ENCODE measurements around the gene ZGLP1.

The ZGLP1 gene

DNA sequence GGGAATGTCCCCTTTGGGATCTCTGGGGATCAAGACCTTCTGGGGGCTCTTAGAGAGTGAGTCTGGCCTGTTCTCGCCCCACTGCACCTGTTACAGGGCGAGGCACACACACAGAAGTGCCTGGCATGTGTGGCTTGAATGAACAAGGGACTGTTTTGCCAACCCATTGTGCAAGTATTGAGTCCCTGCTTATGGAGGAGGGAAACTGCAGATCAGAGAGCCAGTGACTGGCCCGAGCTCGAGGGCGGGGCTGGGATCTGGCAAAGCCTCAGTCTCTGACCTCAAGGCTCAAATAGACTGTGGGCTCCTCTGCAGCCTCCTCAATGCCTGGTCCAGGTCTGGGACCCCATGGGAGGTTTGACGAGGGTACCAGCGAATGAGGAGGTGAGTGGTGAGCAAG, 18.2 kb upstream of the ZGLP1 start:
- no peak for DNase-seq (ENCODE audit: low read depth)

DNA sequence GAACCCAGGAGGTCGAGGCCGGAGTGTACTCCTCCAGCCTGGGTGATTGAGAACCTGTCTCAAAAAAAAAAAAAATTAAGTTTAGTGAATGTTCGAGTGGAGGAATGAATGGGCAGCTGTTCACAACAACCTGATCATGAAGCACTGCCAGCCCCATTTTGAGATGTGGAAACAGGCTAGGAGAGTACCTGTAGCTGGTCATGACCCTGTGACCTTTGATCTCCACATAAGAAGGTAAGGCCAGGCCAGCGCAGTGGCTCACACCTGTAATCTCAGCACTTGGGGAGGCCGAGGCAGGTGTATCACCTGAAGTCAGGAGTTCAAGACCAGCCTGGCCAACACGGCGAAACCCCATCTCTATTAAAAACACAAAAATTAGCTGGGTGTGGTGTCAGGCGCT, 16.1 kb upstream of the ZGLP1 start:
- DNase-seq (ENCODE audit: low read depth), result no peak

DNA sequence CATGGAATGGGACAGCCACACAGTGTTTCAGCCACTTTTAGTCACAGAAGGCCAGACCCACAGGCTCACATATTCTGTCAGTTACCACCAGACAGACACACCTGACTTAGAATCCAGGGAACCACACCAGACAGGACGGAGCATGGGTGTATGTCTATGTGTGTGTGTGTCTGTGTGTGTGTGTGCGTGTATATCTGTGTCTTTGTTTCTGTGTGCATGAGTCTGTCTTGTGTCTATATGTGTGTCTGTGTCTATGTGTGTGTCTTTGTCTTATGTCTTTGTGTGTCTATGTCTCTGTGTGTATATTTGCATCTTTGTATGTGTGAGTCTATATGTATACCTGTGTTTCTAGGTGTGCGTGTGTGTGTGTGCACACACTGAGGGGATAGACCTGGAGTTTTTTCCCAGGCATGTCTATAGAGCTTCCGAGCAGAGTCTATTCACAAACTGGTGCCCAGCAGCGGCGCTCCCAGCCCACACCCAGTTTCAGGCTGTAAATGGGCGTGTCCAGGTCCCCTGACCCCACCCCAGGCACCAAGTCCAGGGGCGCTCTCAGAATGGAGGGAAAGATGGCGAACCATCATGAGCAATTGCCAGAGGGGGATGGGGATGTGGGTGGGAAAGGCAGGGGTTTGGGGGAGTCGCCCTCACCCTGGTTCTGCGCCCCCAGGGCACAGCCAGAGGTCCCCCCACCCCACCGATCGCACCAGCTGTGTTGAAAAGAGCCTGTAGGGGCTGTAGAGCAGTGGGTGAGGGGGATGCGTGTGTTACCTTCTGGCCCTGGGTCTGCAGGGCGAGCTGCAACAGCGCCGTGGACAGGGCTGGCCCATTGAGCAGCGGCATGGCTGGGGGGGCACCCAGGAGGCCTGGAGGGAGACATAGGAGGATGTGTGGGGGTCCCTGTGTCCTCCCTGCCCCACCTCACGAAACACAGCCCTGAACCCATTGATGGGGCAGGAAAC, 12.5 kb upstream of the ZGLP1 start:
- DNase-seq (ENCODE audit: low read depth), result no peak

DNA sequence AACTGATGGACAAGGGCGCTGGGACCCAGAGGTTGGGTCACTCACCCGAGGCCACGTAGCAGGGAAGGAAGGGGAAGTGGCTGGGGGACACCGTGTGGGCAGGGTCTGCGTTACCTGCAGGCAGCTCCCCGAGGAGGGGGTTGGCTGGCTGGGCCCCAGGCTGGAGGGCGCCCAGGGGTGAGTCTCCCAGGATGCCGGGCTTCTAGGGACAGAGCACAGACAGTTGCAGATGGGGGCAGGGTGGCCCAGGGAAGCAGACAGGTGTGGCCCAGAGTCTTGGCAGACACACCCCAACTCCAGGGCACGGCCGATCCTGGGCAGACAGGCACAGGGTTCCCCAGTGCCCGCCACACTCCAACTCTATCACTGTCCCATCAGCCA, 11.8 kb upstream of the ZGLP1 start:
- DNase-seq (ENCODE audit: low read depth), result no peak

DNA sequence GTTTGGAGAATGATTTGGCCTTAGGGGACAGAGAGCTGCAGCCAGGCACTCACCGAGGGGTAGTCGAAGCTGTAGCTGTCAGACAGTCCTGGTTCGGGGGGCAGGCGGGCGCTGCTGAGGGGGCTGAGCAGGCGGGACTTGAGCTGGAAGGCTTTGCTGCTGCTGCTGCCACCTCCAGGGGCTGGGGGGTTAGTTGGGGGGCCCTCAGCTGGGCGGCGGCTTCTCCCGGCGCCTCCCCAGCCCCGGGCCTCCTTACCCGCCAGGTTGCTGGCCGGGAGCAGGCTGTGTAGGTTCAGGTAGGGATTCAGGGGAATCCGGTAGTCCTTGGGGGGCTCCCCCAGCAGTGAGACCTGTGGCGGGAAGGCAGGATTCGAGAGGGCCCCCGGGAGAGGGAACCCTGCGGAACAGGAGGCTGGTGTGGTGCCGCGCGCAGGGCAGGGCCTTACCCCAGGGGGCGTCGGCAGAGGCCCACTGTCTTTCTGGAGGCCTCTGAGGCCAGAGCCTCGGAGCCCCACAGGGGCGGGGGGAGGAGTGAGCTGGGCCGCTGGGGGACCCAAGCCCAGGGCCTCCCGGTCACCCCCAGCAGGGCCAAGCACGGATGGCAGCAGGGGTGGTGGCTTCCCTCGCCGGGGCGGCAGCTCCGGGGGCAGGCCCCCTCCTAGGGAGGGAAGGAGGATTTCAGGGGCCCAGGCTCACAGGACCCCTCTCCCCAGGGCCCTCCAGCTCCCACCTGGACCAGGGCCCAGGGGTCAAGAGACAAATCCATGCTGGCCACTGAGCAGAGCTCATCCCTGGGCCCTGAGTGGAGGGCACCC, 11.2 kb upstream of the ZGLP1 start:
- no peak for DNase-seq (ENCODE audit: low read depth)

DNA sequence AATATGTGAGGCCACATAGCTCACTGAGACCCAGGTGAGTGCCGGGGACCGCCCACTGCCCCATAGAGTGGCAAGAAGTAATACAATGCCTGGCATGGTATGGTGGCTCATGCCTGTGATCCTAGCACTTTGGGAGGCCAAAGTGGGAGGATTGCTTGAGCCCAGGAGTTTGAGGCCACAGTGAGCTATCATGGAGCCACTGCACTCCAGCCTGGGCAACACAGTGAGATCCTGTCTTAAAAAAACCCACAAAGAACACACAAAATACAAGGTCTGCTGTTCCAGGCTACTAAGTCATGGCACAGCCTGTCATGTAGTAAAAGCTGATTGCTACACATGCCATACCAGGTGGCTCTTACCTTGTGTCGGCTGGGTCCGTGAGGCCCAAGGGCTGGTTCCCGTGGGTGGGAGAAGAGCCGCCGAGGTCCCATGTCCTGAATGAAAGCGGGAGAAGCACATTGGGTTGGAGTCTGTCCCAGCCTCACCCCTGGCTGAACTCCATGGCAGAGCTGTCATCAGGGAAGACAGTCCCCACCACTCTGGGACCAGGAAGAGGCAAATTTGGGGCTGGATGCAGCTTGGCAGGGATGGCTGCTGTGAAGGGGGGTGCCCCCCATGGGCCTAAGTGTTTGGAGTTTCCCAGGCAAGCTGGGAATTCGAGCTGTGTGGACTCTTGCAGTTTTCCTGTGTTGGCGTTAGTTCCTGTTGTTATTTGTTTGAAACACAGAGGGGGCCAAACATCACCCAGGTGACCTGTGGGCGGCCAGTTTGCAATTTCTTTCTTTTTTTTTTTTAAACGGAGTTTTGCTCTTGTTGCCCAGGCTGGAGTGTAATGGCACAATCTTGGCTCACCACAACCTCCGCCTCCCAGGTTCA, 9.4 kb upstream of the ZGLP1 start:
- DNase-seq (ENCODE audit: low read depth), result no peak

DNA sequence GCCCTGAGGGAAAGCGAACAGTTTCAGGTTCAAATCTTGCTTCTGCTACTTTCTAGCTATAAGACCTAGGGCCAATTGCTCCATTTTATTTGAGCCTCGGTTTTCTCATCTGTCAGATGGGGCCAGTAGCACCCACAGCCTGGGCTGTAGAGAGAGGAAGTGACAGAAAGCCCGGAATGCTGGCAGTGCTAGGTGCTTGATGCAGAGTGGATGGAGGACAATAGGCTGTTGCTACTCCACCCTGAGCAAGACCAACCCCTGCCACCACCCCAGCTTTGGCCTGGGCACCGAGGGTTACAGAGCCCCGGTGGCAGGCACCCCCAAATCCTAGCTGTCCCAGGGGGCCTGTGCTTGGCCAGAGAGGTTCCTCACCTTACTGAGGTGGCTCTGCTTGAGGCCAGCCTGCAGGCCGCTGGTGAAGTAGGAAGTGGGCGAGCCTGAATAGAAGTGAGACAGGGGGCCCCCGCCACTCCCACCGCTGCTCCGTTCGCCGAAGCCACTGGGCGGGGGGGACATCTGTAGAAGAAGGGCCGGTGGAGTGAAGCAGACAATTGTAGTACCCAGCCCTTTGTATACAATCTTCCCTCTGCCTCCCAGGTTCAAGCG, 8.3 kb upstream of the ZGLP1 start:
- DNase-seq (ENCODE audit: low read depth), result no peak

DNA sequence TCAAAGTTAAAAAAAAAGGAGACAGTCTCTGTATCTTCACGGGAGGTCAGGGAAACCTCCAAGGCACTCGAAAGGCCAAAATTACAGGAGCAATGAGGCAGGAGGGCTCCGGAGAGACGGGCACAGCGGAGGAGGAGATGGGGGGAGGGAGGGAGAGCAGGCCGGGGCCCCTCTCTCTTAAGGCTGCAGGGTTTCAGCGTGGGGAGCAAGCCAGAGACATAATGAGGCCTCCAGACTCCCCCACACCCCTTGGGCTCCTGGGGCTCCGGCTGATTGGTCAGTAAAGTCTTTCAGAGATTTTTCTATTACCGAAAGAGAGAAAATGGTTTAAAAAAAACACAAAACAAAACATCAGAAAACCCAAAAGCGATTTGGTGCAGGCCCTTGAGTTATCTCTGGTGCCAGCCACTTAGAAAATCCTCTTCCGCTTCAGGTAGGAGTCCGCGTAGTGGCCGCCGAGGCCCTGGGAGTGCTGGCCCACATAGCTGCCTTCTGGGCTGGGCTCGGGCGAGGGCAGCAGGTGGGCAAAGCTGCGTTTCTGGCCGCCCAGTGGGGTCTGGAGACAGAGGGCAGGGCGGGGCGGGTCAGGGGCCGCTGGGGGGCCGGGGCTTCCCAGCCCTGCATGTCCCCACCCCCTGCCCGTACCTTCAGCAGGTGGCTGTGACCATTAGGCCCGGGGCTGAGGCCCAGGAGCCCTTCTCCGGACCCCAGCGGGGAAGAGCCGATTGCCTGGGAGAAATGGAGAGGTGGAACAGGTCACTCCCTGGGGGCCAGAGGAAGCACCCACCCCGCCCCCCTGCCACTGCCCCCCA, 7.6 kb upstream of the ZGLP1 start:
- no peak for DNase-seq (ENCODE audit: low read depth)

DNA sequence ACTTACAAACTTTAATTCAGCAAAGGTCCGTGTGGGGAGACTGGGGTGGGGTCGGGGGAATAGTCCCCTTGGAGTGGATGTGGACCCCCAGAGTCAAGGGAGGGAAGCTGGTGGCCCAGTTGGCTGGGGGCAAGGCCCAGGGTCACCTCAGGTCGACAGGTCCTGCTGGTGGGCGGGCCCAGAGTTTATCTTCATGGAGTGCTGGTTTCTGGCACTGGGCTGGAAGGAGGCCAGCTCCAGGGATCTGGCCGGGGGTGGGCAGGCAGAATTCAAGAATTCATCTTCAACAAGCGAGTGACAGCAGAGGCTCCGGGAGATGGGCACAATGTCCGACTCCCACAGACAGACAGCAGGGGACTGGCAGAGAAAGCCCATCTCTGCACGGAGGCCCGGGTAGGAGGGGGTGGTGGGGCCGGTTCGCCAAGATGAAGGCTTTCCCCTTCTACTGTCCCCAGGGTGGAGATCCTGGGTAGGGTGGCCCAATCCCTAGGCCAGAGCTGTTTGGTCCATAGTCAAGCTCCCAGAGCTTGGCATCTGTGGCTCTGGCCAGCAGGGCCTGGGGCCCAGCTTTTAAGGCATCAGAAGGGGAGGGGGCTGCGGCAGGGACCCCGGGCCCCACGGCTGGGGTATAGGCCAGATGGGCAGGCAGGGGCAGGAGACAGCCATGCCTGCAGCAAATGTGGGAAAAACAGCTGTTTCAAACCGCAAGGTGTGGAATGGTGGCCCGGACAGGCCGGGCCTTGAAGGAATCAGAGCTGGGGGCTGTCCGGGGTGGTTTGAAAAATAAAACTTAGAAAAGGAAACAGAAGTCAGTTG, 6.8 kb upstream of the ZGLP1 start:
- DNase-seq (ENCODE audit: low read depth), result no peak

DNA sequence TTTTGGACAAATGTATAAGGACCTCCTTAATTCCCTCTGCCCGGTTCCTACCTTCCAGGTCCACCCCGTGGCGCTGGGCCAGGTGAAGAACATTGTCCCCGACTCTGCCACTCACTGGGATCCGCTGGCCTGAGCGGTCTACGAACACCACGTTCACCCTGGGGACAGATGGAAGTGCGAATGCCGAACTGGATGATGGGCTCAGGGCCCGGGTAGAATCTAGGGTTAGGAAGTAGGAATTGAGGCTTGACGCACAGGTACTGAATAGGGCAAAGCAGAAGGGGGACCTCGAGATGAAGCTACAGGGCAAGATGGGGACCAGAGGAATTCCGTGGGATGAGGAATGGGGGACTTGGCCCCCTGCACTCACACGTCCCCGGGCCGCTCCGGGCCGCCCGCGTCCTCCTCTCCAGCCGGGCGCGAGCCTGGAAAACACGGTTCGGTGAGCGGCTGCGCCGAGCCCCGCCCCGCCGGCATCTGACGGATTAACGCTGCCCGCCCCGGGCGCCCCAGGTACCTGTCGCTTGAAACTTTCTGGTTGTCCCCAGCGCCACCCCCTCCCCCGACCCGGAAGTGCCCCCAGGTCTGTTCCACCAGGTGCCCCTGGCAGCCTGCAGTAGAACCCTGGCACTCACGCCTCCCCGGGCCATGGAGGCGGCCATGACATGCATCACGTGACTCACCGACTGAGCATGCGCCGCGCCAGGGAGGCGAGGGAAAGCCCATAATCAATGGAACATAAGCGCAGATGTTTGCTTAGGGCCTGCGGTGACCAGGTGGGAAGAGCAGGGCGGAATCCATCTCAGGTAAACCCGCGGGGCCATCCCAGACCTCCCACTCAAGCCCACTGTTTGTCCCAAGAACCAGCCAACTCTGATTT, 6.0 kb upstream of the ZGLP1 start, which contains the start of gene FDX2:
Gene FDX2 (minus strand): TSS at position 681 of the 880 bp plus-strand sequence. CDS start 19 bp downstream, at position 662.
- DNase-seq (ENCODE audit: low read depth), result peak; percentile 88

DNA sequence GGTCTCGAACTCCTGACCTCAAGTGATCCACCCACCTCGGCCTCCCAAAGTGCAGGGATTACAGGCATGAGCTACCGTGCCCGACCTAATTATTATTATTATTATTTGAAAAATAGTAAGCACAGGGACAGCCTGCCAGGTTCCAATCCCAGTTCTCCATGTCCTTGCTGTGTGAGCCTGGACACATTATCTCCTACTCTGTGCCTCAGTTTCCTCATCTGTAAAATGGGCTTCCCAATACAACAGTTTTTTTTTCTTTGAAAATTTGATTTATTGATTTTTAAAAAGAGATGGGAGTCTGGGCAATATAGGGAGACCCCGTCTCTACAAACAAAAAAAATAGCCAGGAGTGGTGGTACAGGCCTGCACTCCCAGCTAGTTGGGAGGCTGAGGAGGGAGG, 3.3 kb downstream of the ZGLP1 start:
- no peak for DNase-seq (ENCODE audit: low read depth)

DNA sequence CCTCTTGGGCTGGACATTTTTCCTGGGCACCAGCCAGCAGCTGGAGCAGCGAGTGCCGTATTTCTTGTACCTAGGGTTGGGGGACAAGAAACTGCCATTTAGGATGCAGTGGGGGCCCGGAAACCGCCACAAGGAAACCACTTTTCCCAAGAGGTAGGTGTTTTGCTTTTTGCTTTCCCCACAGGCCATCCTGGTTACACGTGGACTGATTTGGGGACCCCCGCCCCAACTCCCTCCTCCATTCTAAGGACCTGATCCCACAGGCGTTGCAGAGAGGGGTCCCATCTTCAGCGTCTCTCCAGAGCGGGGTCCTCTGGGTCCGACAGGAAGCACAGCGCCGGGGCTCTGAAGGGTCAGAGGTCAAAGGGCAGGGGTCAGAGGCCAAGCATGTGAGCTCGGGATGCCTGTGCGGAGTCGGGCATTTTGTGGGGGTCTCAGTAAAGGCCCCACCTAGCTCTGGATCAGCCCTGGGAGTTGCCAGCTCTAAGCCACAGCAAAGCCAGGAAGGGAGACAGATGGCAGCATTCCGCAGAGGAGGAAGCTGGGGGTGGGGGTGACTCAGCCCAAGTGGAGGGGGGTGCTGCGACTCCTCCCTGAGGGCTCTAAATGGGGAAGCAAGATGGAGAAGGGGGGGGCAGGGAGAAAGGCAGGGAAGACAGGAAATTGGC, 4.3 kb downstream of the ZGLP1 start:
- DNase-seq (ENCODE audit: low read depth), result no peak

DNA sequence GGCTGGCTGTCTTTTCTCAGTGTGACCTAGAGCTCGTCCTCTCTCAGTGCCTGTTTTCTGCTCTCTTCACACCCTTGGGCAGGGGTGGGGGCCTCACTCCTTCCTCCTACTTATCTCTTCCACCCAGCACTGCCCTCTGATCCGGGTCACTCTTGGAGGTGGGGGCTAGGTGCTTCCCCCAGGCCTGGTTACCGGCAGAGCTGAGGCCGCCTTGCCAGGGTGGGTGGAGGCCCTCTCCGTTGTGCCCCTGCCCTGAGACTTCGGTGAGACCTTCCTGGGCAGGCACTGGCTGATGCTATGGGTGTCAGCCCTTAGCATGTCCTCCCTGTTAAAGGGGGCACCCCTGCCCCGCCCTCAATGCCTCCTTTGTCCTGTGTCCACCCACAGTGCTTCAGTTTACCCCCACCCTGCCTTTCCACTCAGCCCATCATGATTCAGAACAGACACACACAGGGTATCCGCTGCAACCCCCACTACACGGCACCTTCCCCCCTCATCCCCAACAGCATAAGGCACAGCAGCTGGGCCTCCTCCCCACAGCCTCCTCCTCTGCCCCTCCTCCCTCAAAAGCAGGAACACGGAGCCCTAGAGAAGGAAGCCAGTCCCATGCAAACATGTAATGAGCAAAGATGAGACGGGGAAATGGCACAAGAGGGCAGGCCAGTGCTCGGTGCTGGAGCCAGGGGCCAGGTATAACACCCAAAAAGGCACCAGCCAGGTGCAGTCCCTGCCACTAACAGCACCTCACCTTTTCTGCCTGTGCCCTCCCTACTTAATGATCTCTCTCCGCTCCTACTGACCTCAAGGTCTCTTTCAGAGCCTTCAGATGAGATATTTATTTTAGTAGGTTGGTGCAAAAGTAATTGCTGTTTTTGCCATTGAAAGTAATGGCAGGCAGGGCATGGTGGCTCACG, 9.8 kb downstream of the ZGLP1 start:
- no peak for DNase-seq (ENCODE audit: low read depth)

DNA sequence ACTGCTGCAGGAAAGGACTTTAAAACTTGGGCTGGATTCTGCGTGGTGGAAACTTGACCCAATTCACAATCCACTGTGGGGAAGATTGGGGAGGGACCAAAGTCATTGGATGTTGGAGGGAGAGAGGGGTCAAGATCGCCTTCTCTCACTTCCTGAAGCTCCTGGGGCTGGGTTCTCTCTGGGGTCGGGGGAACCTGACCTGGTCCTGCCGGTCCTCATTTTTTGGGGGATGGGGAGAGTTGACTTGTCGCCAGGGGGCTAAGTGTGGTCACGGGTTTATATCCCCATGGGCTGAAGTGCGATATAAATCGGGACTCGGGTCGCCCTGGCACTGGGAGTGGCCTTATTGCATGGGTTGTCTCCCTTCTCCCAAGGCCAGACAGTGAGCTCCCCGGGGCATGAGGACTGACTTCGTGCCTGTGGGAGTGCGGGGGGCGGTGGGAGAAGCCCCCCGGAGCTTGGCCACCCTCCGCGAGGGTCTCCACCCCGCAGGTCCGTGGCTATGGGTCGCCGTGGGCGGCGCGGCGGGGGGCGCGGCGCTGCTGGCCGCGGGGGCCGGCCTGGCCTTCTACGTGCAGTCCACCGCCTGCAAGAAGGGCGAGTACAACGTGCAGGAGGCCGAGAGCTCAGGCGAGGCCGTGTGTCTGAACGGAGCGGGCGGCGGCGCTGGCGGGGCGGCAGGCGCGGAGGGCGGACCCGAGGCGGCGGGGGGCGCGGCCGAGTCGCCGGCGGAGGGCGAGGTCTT, 13.6 kb downstream of the ZGLP1 start:
- no peak for DNase-seq (ENCODE audit: low read depth)

DNA sequence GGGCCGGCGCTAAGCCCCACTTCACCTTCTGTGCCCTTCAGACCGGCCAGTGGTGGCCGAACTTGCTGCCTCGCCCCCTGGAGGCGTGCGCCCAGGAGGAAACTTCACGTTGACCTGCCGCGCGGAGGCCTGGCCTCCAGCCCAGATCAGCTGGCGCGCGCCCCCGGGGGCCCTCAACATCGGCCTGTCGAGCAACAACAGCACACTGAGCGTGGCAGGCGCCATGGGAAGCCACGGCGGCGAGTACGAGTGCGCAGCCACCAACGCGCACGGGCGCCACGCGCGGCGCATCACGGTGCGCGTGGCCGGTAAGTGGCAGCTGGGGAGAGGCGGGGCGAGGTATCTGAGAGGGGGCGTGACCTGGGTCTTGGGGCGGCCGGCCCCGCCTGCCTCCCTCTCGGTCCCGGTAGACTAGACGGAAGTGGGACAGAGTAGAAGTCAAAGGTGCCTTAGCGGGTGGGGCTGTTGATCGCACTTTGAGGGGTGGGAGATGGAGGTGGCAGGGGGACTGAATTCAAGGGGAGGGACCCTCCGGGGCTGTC, 14.2 kb downstream of the ZGLP1 start:
- peak; percentile 50 for DNase-seq (ENCODE audit: low read depth)

DNA sequence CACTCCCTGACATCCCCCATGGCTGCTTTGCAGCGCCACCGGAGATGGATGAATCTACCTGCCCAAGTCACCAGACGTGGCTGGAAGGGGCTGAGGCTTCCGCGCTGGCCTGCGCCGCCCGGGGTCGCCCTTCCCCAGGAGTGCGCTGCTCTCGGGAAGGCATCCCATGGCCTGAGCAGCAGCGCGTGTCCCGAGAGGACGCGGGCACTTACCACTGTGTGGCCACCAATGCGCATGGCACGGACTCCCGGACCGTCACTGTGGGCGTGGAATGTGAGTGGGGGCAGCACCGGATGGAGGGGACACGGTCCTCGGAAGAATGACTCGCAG, 15.3 kb downstream of the ZGLP1 start:
- DNase-seq (ENCODE audit: low read depth), result no peak
